ENCODE results near the gene PPT2. TPM values are rescaled to one million over a fixed set of nuclear protein-coding genes. Genes with fewer than 3 reads are reported as not detected.
A peak's percentile ranks its signal among the peaks of the same experiment; 100 is the strongest.

The PPT2 gene
- polyA plus RNA-seq, 2 of the 4 experiments (the other 2 are of a cell fraction) = 9.3 to 11.7 TPM

DNA sequence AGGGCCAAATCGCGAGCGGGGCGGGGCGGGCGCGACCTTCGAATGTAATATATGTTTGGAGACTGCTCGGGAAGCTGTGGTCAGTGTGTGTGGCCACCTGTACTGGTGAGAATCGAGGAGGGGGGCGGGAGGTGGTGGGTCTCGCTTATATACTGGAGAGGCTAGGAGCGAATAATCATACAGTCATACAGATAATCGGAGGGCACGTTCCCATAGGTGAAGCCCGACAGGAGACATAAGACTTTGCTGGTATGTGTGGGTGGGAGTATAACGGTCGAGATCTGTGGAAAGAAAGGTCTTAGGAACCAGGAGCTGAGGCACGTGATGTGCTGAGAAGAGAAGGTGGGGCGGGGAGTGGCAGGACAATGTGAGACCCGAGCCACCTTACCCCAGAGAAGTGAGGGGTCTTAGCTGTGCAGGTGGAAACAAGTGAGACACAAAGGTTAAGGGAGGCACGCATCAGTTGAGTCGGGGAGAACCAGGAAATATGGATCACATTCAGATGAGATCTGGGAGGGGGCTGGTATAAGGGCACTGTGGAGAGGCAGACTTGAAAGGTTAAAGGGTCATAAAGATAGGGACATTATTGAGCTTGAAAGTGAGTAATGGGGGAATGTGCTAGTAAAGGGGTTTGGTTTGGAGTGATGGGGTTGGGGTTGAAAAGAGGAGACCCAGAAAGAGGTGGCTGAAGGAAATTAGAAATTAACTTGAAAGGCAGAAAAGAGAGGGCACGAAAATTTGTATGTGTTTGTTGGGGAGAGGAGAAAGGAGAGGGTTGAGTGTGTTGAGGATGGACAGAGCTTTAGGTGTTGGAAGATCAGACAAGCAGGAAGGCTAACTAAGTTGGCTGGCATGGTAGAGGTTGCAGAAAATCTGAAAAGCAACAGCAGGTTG, 24.9 kb downstream of the PPT2 start:
- DNase-seq (ENCODE audit: low read depth in 1 of 2, low spot score in 1 of 2) (no peak), FAIRE-seq (no peak), ATAC-seq (peak; percentile 2 to 8; a peak in 5 of 6 replicates)
- peak overlapping the region; percentile 77 to 99 for H3K27ac ChIP-seq
- H3K4me3 ChIP-seq = peak overlapping the region; percentile 100
- H3K4me2 ChIP-seq = peak overlapping the region; percentile 94
- 6% methylated on average over 13 of the region's 24 CpGs for WGBS (ENCODE audit: missing lambda C conversion rate)
- ChIA-PET CTCF (interaction anchor here (0.6 to 1.5 kb wide), 5 partner anchors 10 to 95 kb away, joined by 3 to 6 read pairs (median 3); no protein-coding TSS in a partner anchor), POLR2A (interaction anchor here (1.3 kb wide), 1 partner anchor 17 kb away, joined by 5 read pairs; no protein-coding TSS in a partner anchor)
- H3K9me3 ChIP-seq = no peaks in the 10 kb centered on the region
- TF ChIP-seq USF2 (IDR thresholded peaks at IDR 0.05) = peak; percentile 34; the same call in 1 of the 2 replicates
- no peak for TF ChIP-seq ZSCAN20 (CRISPR knock-in tag; IDR thresholded peaks at IDR 0.05)
- no peak for TF ChIP-seq ZC3H11A (IDR thresholded peaks at IDR 0.05)
- peaks cover 21% of the 10 kb centered on the region for H3K4me1 ChIP-seq

- Histone ChIP-seq H3K27ac (no peak overlapping the region; a peak in 1 of 6 replicates), H3K4me3 (no peak overlapping the region), H3K4me2 (peak overlapping the region; percentile 94), H3K4me1 (peaks cover 25% of the 10 kb centered on the region), H3K9me3 (no peaks in the 10 kb centered on the region)
- TF ChIP-seq, protein P1, sequence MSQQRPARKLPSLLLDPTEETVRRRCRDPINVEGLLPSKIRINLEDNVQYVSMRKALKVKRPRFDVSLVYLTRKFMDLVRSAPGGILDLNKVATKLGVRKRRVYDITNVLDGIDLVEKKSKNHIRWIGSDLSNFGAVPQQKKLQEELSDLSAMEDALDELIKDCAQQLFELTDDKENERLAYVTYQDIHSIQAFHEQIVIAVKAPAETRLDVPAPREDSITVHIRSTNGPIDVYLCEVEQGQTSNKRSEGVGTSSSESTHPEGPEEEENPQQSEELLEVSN (IDR thresholded peaks at IDR 0.05; ENCODE audit: borderline replicate concordance, low read depth) = no peak
- TF ChIP-seq JUN (IDR thresholded peaks at IDR 0.05) (no peak), POLR2AphosphoS2 (conservative IDR thresholded peaks at IDR 0.05; ENCODE audit: low read length) (no peak), SMC3 (IDR thresholded peaks at IDR 0.05) (no peak)
- POLR2A ChIA-PET = interaction anchor here (1.3 kb wide), 1 partner anchor 16 kb away, joined by 5 read pairs; no protein-coding TSS in a partner anchor
- CTCF ChIA-PET = interaction anchor here (0.9 to 1.5 kb wide), 2 partner anchors 9 to 96 kb away, joined by 3 to 6 read pairs; no protein-coding TSS in a partner anchor
- FAIRE-seq (no peak), ATAC-seq (no peak), DNase-seq (ENCODE audit: low read depth in 1 of 2, low spot score in 1 of 2) (no peak)
- WGBS (ENCODE audit: missing lambda C conversion rate) = 82% methylated on average over 10 of the region's 10 CpGs
Observed at GRCh38 chr6:32179766-32180405, 25.9 kb downstream of the PPT2 start.

DNA sequence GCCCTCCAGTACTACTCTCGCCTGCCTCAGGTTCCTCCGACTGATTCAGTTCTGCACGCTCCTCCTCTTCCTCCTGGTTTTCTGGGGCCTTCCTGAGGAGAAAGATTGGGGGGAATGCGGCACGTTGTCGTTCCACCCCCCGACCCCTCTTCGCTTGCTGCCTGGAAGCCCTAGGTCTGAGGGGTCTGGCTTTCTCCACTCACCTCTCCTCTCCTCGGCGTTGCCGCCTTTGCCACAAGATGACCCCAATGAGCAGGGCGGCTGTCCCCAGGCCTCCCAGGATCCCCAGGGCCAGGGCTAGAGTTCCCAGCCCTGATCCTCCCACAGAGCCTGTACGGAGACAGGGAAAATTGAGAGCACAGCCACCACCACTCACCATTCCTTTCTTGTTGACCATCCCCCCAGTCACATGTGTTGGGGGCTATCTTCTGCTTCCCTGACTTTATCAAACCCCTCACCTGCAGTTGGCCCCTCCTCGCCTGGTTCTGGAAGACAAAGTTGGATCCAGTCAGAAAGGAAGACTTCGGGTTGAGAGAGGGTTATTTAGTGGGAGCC, 27.3 kb downstream of the PPT2 start:
- Histone ChIP-seq H3K4me2 (no peak overlapping the region), H3K27ac (no peak overlapping the region), H3K4me3 (no peak overlapping the region), H3K4me1 (peaks cover 30% of the 10 kb centered on the region), H3K9me3 (no peaks in the 10 kb centered on the region)
- TF ChIP-seq HEYL (CRISPR knock-in tag; IDR thresholded peaks at IDR 0.05) (no peak), JUNB (IDR thresholded peaks at IDR 0.05) (no peak), HOXB5 (CRISPR knock-in tag; IDR thresholded peaks at IDR 0.05) (no peak), MAX (IDR thresholded peaks at IDR 0.05) (no peak), HDAC2 (IDR thresholded peaks at IDR 0.05) (no peak), POLR2AphosphoS2 (conservative IDR thresholded peaks at IDR 0.05; ENCODE audit: low read length) (no peak), ATOH8 (CRISPR knock-in tag; IDR thresholded peaks at IDR 0.05; ENCODE audit: low read depth) (no peak), ZC3H11A (IDR thresholded peaks at IDR 0.05) (no peak), CBX8 (IDR thresholded peaks at IDR 0.05) (no peak)
- POLR2A ChIA-PET = no interaction called here
- DNase-seq (ENCODE audit: low read depth in 1 of 2, low spot score in 1 of 2) (no peak), ATAC-seq (no peak), FAIRE-seq (no peak)
- CTCF ChIA-PET = interaction anchor here (0.9 kb wide), 1 partner anchor 133 kb away, joined by 3 read pairs; no protein-coding TSS in a partner anchor
- WGBS (ENCODE audit: missing lambda C conversion rate) = 93% methylated on average over 15 of the region's 15 CpGs

All from A549 (cell line).